PFSK-1 (cell line): Measurements from ENCODE around the gene TMEM232.

Experiments used
- FOXP2 ChIP-seq: optimal IDR thresholded peaks from 2 replicates; pipeline ENCODE3; 2011; ENCODE audit warnings: borderline replicate concordance, control low read depth, inconsistent platforms; ENCODE audit not compliant: insufficient read depth; ENCODE audit errors: extremely low read length, extremely low read depth
- POLR2AphosphoS5 ChIP-seq: IDR thresholded peaks from 2 replicates; pipeline ENCODE4 v1.6.1; 2012; ENCODE audit warnings: low read depth, mild to moderate bottlenecking, control low read depth, low read length, moderate library complexity
- SIN3A ChIP-seq: IDR thresholded peaks from 2 replicates; pipeline ENCODE4 v1.6.1; 2012; ENCODE audit warnings: mild to moderate bottlenecking, low read length, moderate library complexity, borderline replicate concordance; ENCODE audit not compliant: insufficient read depth
- TAF1 ChIP-seq: IDR thresholded peaks from 2 replicates; pipeline ENCODE4 v1.6.1; 2012; ENCODE audit warnings: low read length, control low read depth, borderline replicate concordance; ENCODE audit not compliant: insufficient read depth
- TF ChIP-seq, protein P1 (sequence below), 2 experiments: IDR thresholded peaks; 2 replicates each; pipeline versions ENCODE4 v1.6.1 to v1.8.0; 2011 to 2012; ENCODE audit warnings: low read depth in 2 of 2, low read length in 2 of 2, control low read depth in 1 of 2, inconsistent platforms in 1 of 2, mild to moderate bottlenecking in 1 of 2, moderate library complexity in 1 of 2; ENCODE audit not compliant: insufficient read depth in 1 of 2

TMEM232 gene

DNA sequence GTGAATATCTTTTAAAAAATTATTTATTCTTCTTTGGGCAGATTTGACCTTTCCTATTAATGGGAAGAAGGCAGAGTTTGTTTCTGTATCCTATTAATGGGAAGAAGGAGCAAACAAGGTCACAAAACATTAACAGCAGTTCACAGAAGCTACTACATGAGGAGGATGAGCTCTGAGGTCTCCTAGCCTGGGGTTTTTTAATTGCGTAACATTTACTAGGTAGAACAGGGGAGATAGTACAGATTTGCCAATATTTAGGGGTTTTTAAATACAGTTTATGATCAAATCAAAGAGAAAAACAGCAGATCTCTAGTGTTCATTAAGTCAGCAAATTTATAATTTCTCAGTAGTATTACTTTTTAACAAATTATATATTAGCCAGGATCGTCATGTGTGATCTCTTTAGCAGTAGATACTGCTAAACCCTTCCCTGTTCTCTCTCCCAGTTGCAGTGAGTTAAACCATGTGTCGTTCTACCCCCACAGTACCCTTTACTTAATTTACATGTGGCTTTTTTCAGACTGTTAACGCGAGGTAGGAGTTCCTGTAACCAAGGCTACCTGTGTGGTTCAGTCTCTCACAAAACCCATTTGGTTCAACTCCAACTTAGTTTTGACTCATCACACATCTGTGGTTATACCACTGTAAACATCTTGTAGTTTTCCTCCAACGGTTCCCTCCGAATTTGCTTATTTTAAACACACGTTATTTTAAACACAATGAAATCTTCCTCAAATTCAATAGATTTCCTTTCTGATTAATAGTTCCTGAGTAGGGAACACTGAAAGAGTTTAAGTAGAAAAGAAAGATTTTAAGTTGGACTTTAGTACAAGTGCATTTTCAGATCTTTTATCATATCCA, 25.7 kb upstream of the TMEM232 start:
- TF ChIP-seq SIN3A (no peak), FOXP2 (no peak), TAF1 (no peak), POLR2AphosphoS5 (no peak)
- TF ChIP-seq, protein P1, sequence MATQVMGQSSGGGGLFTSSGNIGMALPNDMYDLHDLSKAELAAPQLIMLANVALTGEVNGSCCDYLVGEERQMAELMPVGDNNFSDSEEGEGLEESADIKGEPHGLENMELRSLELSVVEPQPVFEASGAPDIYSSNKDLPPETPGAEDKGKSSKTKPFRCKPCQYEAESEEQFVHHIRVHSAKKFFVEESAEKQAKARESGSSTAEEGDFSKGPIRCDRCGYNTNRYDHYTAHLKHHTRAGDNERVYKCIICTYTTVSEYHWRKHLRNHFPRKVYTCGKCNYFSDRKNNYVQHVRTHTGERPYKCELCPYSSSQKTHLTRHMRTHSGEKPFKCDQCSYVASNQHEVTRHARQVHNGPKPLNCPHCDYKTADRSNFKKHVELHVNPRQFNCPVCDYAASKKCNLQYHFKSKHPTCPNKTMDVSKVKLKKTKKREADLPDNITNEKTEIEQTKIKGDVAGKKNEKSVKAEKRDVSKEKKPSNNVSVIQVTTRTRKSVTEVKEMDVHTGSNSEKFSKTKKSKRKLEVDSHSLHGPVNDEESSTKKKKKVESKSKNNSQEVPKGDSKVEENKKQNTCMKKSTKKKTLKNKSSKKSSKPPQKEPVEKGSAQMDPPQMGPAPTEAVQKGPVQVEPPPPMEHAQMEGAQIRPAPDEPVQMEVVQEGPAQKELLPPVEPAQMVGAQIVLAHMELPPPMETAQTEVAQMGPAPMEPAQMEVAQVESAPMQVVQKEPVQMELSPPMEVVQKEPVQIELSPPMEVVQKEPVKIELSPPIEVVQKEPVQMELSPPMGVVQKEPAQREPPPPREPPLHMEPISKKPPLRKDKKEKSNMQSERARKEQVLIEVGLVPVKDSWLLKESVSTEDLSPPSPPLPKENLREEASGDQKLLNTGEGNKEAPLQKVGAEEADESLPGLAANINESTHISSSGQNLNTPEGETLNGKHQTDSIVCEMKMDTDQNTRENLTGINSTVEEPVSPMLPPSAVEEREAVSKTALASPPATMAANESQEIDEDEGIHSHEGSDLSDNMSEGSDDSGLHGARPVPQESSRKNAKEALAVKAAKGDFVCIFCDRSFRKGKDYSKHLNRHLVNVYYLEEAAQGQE (IDR thresholded peaks at IDR 0.05; ENCODE audit: insufficient read depth in 1 of 2, low read depth in 2 of 2, low read length in 2 of 2) = no peak

DNA sequence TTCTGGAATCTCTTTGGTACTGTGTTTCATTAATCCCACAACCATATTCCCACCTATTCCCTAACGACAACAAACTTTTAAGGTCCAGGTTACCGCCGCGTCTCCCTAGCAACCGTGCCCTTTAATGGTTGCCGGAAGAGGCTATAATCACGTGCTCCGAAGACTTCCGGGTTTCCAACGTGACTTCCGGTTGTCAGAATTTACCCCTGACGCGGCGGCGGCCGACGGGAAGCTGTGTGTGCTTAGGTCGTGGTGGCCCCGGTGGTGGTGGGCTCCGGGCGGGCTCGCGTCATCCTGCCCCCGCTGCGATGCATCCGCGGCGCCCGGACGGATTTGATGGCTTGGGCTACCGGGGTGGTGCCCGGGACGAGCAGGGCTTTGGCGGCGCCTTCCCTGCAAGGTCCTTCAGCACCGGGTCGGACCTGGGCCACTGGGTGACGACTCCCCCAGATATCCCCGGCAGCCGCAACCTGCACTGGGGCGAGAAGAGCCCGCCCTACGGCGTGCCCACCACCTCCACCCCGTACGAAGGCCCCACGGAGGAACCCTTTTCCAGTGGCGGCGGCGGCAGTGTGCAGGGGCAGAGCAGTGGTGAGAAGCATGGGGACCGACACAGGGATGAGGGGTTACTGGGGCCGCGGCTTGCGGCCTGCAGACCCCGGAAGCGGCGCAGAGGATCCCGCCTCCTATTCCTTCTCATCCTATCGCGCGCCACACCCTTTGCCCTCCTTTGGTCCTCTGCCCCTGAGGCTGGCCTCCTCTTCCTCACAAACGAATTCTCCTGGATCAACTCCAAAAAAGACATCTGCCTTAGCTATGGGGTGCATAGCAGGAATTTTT, 12.6 kb upstream of the TMEM232 start, which contains the start of gene SLC25A46:
Gene SLC25A46 (plus strand): TSS at position 196 of the 840 bp plus-strand sequence. CDS start 113 bp downstream, at position 309.
- TF ChIP-seq FOXP2 (peak; percentile 46), POLR2AphosphoS5 (peak; percentile 88), SIN3A (peak; percentile 82), TAF1 (peak; percentile 66; the same call in 1 of the 2 replicates)
- TF ChIP-seq, protein P1 (IDR thresholded peaks at IDR 0.05; ENCODE audit: insufficient read depth in 1 of 2, low read depth in 2 of 2, low read length in 2 of 2) = no peak

DNA sequence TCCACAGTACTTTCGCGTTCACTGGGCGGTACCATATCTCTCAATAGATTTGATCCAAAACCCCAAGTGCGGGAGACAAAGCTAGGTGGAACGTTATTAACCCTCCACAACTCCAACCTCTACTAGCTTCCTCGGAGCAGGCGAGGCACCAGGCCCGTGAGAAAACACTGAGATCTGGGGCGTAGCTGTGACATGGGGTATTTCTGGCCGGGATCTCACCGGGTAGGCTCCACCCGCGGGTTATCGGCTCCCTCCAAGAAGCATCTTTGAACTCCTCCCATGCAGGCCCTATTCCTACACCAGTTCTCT, 12.0 kb upstream of the TMEM232 start:
- TF ChIP-seq TAF1 (no peak), POLR2AphosphoS5 (no peak), FOXP2 (no peak), SIN3A (no peak)
- TF ChIP-seq, protein P1 (IDR thresholded peaks at IDR 0.05; ENCODE audit: insufficient read depth in 1 of 2, low read depth in 2 of 2, low read length in 2 of 2) = no peak

DNA sequence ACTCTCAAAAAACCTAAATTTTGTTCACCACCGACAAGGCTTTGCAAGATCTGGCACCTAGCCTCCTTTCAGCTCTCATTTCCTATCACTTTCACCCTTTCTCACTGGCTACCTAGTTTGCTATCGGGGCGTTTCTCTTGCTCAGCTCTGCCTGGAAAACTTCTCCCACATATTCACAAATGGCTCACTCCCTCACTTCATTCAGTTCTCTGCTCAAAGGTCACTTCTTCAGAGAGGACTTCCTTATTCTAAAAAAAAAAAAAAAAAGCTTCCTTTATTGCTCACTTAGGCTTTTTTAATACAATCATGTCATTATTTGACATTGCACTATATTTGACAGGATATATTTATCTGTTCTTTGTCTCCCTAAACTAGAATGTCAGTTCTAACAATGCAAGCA, 10.3 kb upstream of the TMEM232 start:
- TF ChIP-seq FOXP2 (no peak), SIN3A (no peak), TAF1 (no peak), POLR2AphosphoS5 (no peak)
- TF ChIP-seq, protein P1 (IDR thresholded peaks at IDR 0.05; ENCODE audit: insufficient read depth in 1 of 2, low read depth in 2 of 2, low read length in 2 of 2) = no peak
